Putamen (tissue), 1 donor: ENCODE data around the gene LIMS1.
"Not testable (repeated sequence)": the region's sequence is repeated elsewhere in the genome, so short reads cannot be mapped to it uniquely, and the experiment has no call there.

Source experiments
- DNase-seq: peaks from one replicate; pipeline ENCODE4 v3.0.0-alpha.2; 2016; ENCODE audit warnings: low spot score

The LIMS1 gene

GRCh38 chr2:108587621-108588020, 53.4 kb downstream of the LIMS1 start:
- DNase-seq = no peak

DNA sequence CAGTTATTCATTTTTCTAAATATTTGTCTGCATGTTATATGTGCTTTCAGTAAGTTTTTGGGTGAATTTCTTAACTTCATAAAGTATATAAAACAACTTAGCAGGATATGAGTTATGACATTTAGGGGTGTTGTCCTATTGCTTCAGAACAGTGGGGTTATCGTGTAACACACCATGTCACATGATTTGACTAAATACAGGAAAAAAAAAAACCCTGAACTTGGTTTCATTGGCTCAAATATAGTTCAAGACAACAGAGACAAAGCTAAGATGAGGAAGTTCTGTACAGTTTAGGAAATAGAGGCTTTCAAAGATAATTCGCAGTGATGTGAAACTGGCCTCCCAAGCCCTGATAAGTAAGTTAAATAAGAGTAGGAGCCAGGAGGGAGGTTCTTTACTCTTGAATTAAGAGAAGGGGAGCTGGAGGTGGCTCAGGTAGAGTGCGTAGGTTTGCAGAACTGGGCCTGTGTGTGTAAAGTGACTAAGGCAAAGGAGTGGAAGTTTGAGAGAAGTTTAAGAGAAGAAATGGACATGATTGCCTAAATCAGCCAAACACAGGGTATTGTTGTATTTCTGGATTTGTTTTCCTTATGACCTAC, 53.9 kb downstream of the LIMS1 start:
- no peak for DNase-seq

DNA sequence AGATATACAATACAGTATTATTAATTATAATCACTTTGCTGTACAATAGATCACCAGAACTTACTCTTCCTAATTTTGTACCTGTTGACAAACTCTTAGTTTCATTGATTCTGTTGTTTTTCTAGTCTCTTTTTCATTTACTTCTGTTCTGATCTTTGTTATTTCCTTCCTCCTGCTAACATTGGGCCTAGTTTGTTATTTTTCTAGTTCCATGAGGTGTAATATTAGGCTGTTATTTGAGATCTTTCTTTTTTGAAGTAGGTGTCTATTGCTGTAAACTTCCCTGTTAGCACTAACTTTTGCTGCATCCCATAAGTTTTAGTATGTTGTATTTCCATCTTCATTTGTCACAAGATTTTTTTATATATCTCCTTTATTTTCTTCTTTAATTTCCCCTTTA, 55.1 kb downstream of the LIMS1 start:
- DNase-seq = no peak

DNA sequence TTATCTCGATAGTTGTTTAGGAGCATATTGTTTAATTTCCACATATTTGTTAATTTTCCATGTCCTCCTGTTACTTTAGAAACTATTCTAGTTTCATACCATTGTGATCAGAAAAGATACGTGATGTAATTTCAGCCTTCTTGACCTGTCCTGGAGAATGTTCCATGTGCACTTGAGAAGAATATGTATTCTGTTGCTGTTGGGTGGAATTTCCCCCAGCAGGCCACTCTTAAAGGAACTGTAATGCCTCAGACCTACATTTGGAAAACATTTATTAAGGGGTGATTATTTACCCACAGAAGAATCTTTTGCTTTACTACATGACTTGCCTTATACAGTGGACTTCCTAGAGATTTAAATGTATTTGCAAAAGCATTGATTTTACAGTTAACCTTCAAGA, 55.5 kb downstream of the LIMS1 start:
- no peak for DNase-seq

DNA sequence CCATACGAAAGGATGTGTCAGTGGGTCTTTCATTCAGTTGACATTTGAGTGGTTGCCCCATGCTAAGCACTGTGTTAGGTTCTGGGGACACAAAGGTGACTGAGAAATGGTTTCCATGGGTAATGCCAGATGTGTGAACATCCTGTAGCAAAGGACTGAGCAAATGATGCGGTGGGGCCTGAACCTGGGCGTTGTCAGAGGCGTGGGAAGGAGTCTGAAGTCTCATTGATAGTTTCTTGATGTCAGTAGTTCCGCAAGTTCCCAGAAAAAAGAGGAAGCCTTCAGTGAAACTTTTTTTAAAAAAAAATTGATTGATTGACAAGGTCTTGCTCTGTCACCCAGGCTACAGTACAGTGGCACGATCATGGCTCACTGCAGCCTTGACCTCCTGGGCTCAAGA, 56.9 kb downstream of the LIMS1 start:
- no peak for DNase-seq

- DNase-seq = no peak
These were observed 59.4 kb downstream of the LIMS1 start for GRCh38 chr2:108593547-108594098.

DNA sequence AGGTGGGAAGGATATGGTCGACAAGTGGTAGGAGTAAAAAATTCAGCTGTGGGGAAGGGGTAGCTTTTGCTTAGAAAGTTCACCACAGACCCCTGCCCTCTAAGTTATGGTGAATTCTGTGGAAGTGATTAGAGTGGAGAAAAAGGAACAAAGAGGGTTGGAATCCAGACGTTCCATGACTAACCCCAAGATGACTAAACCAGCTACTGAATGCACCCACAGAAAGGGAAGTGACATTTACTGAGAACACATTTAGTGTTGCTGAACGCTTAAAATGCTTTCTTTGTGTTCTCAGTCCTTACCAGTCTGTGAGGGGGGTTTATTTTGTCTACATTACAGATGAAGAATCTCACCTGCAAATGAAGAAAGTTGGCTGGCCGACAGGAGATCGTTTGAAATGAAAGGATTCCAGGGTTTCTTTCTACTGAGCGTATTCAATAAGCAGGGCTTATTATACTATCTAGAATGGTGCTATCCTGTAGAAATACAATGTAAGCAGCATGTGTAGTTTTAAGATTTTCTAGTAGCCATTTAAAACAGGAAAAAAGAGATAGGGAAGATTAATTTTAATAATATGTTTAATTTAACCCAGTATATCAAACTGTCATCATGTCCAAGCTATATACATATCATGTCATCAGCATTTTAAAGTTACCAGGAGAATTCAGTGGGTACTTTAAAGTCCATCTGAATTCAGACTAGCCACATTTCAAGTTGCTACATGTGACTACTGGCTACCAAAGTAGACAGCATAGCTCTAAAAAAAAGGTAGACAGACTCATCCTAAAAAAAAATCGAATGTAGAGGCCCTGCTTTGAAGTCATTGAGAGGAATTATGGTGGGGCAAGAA, 60.1 kb downstream of the LIMS1 start:
- DNase-seq = peak; percentile 62

- no peak for DNase-seq
These were observed 60.8 kb downstream of the LIMS1 start for GRCh38 chr2:108594982-108595464.

DNA sequence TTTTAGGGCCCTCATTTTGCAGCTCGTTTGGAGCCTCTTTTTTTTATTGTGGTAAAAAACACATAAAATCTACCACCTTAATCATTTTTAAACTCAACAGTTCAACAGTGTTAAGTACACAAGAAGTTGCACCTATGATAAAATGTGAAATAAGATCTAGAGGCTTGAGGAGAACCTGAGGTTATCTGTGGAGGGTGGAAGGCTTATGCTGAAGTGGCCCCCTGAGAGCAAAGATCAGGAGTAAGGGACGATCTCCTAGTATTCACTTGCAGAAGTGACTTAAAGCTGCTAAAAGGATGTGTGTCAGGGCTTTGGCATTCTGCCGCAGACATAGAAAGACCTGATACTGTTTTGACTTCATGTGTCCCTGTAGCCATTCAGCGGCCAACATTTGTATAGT, 61.5 kb downstream of the LIMS1 start:
- DNase-seq = not testable (repeated sequence)

DNA sequence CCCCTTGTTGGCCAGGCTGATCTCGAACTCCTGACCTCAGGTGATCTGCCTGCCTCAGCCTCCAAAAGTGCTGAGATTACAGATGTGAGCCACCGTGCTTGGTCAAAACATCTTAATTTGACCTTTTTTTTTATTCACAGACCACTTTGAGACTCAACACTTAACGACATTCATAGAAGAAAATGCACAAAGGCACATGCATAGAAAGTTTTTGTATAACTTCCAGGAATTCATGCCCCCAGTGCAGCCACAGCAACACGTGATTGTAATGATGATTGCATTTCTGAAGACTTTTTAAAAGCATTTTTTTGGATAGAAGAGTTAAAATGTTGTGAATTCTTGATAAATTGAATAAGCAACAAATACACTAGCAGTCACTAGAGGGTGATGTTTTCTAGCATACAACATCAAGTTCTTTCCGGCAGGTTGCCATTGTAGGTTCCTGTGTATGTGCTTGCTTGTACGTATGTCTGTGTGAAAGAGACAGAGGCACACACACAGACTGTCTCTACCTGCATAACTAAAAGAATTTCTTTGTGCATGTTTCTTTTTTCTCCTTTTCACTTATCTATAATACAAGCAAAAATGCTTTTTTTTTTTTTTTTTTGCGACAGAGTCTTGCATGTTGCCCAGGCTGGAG, 63.0 kb downstream of the LIMS1 start:
- not testable (repeated sequence) for DNase-seq

DNA sequence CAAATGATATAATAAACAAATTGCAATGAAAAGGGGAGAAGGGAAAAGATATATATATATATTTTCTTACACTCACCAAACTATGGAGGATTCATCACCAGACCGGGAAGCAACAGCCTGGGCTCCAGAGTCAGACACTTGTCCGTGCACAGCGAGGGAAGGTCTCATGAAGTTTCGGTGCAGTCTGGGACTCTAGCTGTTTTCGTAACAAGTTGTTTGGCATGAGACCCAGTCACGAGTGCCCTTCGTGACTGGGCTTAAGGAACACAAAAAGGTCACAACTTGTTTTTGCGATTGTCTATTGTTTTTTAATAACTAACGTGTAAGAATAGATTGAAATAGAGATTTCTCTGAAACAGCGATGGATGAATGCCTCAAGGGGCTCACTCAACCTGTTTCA, 66.9 kb downstream of the LIMS1 start:
- DNase-seq = not testable (repeated sequence)

DNA sequence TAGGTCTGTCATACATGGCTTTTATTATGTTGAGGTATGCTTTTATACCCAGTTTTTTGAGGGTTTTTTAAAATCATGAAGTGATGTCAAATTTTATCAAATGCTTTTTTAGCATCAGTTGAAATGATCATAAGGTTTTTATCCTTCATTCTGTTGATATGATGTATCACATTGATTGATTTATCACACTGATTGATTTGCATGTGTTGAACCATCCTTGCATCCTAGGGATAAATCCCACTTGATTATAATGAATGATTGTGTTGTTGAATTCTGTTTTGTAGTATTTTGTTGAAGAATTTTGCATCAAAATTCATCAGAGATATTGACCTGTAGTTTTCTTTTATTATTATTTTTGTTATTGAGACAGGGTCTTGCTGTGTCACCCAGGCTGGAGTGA, 68.2 kb downstream of the LIMS1 start:
- DNase-seq = no peak

DNA sequence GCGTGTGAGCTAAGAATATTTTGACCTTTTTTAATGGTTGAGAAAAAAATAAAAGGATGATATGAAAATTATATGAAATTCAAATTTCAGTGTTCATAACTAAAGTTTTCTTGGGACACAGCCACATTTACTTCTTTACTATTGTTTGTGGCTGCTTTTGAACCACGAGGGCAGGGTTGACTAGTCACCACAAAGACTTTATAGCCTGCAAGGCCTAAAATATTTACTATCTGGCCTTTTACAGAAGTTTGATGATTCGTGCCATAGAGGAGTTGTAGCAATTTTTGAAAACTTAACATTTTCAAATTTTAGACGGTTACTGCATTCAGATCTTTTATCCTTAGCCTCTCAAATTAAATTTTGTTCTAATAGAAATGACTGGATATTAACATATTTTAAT, 69.9 kb downstream of the LIMS1 start:
- DNase-seq = no peak

- no peak for DNase-seq
These were observed 71.7 kb downstream of the LIMS1 start for GRCh38 chr2:108605947-108606346.

GRCh38 chr2:108607706-108608301, 73.5 kb downstream of the LIMS1 start:
- DNase-seq = peak; percentile 42

DNA sequence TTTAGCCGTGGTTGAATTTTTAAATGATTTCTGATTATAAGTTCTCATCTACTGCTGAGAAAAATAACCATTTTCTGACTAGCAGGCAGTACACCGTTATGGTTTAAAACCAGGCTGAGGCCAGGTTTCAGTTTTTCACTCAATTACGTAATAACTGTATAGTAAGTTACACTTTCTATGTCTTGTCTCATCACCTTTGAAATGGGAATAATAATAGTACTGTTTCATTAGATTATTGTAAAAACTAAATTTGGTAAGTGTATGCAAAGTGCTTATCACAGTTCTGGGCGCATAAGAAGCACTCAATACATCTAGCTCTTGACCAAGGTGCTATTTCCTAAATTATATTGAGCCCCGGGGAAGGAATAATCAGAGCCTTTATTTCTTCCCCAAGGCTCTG, 76.8 kb downstream of the LIMS1 start:
- no peak for DNase-seq

DNA sequence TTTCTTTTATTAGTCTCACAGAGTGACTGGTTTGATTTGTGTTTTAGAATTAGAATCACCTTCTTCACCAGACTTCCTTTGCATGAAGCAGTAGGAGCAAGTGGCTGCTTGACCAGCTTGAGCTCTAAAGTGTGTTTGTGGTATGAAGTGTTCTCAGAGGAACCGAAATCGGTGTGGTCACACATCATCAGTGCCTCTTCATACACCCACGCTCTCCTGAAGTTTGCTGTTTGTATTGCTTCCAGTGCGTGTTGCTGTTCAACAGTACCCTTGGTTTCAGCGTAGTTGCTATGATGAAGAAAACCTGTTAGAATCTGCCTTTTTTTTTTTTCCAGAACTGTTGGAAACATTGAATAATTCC, 77.9 kb downstream of the LIMS1 start:
- no peak for DNase-seq

GRCh38 chr2:108612514-108613183, 78.4 kb downstream of the LIMS1 start:
- DNase-seq = no peak

- DNase-seq = no peak
These were observed 79.2 kb downstream of the LIMS1 start for GRCh38 chr2:108613261-108614042.

DNA sequence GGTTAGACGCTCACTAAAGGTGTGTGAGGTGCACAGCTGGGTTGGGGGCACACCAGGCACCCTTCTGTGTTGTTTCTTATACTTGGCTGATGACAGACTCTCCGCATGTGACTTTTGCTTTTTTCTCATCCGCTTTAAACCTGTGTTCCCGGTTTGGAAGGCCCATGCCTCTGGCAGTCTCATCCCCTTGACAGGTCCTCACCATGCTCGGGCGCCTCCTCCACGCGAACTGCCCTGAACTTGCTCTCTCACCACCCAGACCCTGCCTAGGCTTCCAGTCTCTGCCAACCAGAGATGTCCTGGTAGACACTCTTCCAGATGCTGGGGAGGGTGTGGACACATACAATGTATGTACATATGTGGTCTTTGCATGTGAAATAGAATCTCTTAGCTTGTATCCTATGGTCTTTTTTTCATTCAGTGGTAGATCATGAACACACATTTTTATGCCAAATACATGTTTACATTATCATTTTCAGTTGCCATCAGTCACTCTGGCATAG, 79.8 kb downstream of the LIMS1 start:
- DNase-seq = no peak

GRCh38 chr2:108614659-108615058, 80.4 kb downstream of the LIMS1 start:
- no peak for DNase-seq
